GM11168 (cell line): ENCODE results near the gene LALBA.
"Not testable (repeated sequence)": the region's sequence is repeated elsewhere in the genome, so short reads cannot be mapped to it uniquely, and the experiment has no call there.

Source experiments
- in situ Hi-C: fragments of 300-500 bp; cut with MboI; formaldehyde crosslinking; loops from one replicate; pipeline ENCODE4 v1.12.0; 2022; ENCODE audit warnings: low sequenced_read_pairs; ENCODE audit not compliant: unreplicated experiment

LALBA gene

GRCh38 chr12:48569946-48570345 lies at the start of gene LALBA:
LALBA (minus strand) TSS chr12:48570046; CDS start chr12:48570020, 26 bp downstream.
- in situ Hi-C loops = no loop called here

DNA sequence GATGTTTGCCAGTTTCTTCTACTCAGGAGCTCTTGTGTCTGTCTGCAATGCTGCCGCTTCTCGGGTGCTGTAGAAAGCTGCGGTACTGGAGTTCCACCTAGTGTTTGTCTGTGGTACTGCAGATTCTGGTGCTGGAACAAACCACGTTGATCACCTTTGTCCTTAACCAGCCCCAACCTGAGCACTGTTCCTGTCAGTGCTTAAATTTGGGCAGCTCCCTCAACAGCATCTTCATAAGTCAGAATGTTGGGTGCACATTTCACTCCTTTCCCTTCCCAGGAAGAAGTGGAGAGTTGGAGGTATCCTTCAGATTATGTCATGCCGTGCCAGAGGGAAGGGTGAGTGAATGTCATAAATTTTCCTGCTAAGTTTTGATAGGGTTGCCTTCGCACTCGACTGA lies 48.7 kb upstream of the LALBA start:
- in situ Hi-C loops = loop anchor here (25.0 kb wide), 1 partner anchor 431 kb away; the partner anchor contains the start of gene CCDC184

GRCh38 chr12:48615681-48616080 lies 45.8 kb upstream of the LALBA start:
- in situ Hi-C loops = loop anchor here (25.0 kb wide), 1 partner anchor 428 kb away; the partner anchor contains the start of gene CCDC184

GRCh38 chr12:48613321-48613720 lies 43.5 kb upstream of the LALBA start:
- in situ Hi-C loops = loop anchor here (25.0 kb wide), 1 partner anchor 426 kb away; the partner anchor contains the start of gene CCDC184

GRCh38 chr12:48602192-48602989 lies 32.5 kb upstream of the LALBA start:
- in situ Hi-C loops = loop anchor here (25.0 kb wide), 1 partner anchor 415 kb away; the partner anchor contains the start of gene CCDC184

- in situ Hi-C loops = loop anchor here (25.0 kb wide), 1 partner anchor 414 kb away; the partner anchor contains the start of gene CCDC184
Observed at GRCh38 chr12:48601013-48601756, 31.3 kb upstream of the LALBA start.

- in situ Hi-C loops = loop anchor here (25.0 kb wide), 1 partner anchor 413 kb away; the partner anchor contains the start of gene CCDC184
Observed at GRCh38 chr12:48600552-48600951, 30.7 kb upstream of the LALBA start.

GRCh38 chr12:48592591-48593086 lies 22.8 kb upstream of the LALBA start:
- in situ Hi-C loops = no loop called here

DNA sequence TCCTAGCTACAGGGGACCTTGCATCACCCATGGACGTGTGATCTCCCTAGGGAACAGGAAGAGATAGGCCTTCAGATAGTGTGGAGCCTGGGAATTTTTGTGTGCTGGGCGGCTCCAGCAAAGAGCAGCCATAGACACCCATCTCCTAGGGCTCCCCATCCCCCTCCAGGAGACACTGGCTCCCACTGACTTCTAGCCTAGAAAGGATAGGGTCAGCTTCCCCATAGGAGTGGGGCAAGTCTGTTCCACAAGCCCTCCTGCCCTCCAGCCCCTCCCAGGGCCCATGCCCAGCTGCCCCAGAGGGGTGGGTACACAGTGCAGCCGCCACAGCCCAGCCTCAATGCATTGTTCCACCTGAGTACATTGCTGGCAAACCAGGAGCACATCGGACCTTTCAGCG lies 16.5 kb upstream of the LALBA start:
- in situ Hi-C loops = no loop called here

GRCh38 chr12:48583728-48584127 lies 13.9 kb upstream of the LALBA start:
- in situ Hi-C loops = no loop called here

- in situ Hi-C loops = no loop called here
Observed at GRCh38 chr12:48580831-48581230, 11.0 kb upstream of the LALBA start.

- in situ Hi-C loops = no loop called here
Observed at GRCh38 chr12:48572326-48572725, 2.5 kb upstream of the LALBA start.

DNA sequence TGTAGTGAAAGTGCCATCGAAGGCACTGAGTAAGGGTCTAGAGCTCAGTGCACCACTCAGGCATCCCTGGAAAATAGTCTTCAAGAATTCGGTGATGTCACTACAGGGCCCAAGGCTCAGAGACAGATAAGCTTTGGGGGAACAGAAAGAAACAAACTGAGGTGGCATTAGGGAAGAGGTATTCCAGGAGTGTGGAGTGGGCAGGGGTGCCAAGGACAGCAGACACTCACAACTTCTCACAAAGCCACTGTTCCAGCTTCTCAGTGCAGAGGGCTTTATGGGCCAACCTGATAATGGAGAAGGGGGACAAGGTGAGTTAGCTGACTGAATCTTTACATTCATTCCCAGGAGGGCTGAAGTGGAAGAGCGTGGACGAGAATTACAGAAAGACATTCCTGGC lies 2.1 kb downstream of the LALBA start:
- in situ Hi-C loops = no loop called here

DNA sequence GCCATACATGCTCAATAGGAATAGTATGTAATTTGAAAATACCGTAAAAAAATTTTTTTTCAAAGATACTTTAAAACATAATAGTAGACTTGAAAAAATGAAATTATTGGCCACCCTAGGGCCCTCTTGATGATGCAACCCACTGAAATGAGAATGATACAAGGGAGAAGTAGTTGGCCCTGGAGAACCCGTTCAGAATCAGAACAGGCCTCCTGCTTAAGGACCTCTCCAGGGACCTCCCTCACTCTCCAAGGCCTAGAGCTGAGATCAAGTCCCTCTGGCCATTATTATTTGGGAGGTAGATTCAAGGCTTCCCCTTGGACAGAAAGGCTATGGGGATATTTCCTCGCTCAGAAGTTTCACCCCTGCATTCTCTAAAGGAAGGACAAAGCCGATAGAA lies 11.9 kb downstream of the LALBA start:
- in situ Hi-C loops = no loop called here

- in situ Hi-C loops = no loop called here
Observed at GRCh38 chr12:48556631-48557030, 13.2 kb downstream of the LALBA start.

DNA sequence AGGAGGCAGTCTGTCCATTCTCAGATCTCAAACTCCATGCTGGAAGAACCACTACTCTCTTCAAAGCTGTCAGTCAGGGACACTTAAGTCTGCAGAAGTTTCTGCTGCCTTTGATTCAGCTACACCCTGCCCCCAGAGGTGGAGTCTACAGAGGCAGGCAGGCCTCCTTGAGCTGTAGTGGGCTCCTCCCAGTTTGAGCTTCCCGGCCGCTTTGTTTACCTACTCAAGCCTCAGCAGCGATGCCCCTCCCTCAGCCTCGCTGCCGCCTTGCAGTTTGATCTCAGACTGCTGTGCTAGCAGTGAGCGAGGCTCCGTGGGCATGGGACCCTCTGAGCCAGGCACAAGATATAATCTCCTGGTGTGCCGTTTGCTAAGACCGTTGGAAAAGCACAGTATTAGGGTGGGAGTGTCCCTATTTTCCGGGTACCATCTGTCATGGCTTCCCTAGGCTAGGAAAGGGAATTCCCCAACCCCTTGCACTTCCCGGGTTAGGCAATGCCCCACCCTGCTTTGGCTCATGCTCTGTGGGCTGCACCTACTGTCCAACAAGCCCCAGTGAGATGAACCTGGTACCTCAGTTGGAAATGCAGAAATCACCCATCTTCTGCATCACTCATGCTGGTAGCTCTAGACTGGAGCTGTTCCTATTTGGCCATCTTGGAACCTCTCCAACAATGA lies 16.0 kb downstream of the LALBA start:
- in situ Hi-C loops = not testable (repeated sequence)

DNA sequence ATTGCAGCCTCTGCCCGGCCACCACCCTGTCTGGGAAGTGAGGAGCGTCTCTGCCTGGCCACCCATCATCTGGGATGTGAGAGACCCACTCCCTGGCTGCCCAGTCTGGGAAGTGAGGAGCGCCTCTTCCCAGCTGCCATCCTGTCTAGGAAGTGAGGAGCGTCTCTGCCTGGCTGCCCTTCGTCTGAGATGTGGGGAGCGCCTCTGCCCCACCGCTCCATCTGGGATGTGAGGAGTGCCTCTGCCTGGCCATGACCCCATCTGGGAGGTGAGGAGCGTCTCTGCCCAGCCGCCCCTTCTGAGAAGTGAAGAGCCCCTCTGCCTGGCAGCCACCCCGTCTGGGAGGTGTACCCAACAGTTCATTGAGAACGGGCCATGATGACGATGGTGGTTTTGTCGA lies 18.2 kb downstream of the LALBA start:
- in situ Hi-C loops = not testable (repeated sequence)

- in situ Hi-C loops = not testable (repeated sequence)
Observed at GRCh38 chr12:48547012-48547411, 22.8 kb downstream of the LALBA start.

- in situ Hi-C loops = no loop called here
Observed at GRCh38 chr12:48545833-48546469, 23.9 kb downstream of the LALBA start.
